IPS-20b (cell line): ENCODE data around the gene HSDL2.

Experiments
- H3K27ac ChIP-seq: one replicate; pipeline ENCODE4 v1.5.1; 2013; ENCODE audit warnings: low read length
- H3K27me3 ChIP-seq: 2 replicates; pipeline ENCODE4 v1.6.1; 2013; ENCODE audit warnings: mild to moderate bottlenecking, low read length, inconsistent platforms; ENCODE audit not compliant: insufficient read depth
- H3K36me3 ChIP-seq: 2 replicates; pipeline ENCODE4 v1.6.1; 2013; ENCODE audit warnings: low read depth, mild to moderate bottlenecking, inconsistent platforms, low read length, moderate library complexity; ENCODE audit not compliant: insufficient read depth
- H3K4me1 ChIP-seq: 2 replicates; pipeline ENCODE4 v1.6.1; 2013; ENCODE audit warnings: mild to moderate bottlenecking, control low read depth, inconsistent platforms, low read length, moderate library complexity; ENCODE audit not compliant: insufficient read depth
- H3K4me3 ChIP-seq: 2 replicates; pipeline ENCODE4 v1.5.1; 2013; ENCODE audit warnings: mild to moderate bottlenecking, low read length, inconsistent platforms
- H3K9ac ChIP-seq: 2 replicates; pipeline ENCODE4 v1.6.1; 2013; ENCODE audit warnings: low read depth, mild to moderate bottlenecking, inconsistent platforms, low read length, moderate library complexity
- H3K9me3 ChIP-seq: 2 replicates; pipeline ENCODE4 v1.6.1; 2013; ENCODE audit warnings: mild to moderate bottlenecking, low read depth, low read length, inconsistent platforms; ENCODE audit not compliant: insufficient read depth

The HSDL2 gene

DNA sequence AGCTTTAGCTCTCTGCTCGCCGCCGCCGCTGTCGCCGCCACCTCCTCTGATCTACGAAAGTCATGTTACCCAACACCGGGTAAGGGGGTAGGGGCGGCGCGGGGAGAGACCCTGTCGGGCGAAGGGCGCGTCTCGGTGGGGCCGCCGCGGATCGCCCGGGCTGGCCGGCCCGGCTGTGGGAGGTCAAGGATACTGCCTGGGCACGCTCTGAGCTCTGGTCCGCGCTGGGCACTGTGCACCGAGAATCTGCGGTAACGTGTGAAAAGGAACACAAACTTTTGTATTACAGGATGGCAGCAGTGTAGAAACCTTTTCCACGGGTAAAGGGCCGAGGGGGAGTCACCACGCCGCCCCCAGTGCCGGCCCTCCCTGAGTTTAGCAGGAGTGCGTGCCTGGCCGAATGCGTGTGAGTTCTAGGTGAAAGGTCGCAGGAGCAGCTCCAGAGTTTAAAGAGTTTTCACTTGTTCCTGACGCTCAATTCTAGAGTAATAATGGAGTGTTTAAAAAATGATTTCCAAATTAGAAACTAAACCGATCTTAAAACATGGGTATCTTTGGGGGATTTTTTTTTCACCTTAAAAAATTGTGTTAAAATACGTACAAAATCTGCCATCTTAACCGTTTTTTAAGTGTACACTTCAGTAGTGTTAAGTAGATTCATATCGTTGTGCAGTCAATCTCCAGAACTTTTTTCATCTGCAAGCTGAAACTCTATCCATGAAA is at the start of gene HSDL2:
Gene HSDL2 (plus strand): TSS at position 7 of the 723 bp plus-strand sequence. CDS start 56 bp downstream, at position 63.
- H3K36me3 ChIP-seq = no peaks in the 10 kb centered on the region
- no peaks in the 10 kb centered on the region for H3K9me3 ChIP-seq
- peaks cover 5% of the 10 kb centered on the region; the same call in 1 of the 2 replicates for H3K4me1 ChIP-seq
- peak within 1 kb of the TSS; percentile 94 for H3K9ac ChIP-seq
- H3K4me3 ChIP-seq = peak within 1 kb of the TSS; percentile 90
- peak within 1 kb of the TSS; percentile 75 for H3K27ac ChIP-seq
- no peaks in the 10 kb centered on the region for H3K27me3 ChIP-seq

DNA sequence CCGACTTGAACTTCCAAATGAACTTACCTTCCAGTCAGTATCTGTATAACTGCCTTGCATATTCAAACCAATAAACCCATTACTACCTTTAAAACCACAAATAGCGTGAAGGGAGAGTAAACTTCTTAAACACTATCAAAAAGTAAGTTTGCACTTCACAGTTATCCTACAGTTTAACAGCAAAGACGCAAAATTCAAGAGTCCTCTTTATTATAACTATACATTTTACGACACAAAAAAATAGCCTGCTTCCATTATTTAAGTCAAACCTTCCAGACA is 48.3 kb upstream of the HSDL2 start:
- peaks cover 10% of the 10 kb centered on the region; the same call in 1 of the 2 replicates for H3K4me1 ChIP-seq
- H3K27me3 ChIP-seq = no peaks in the 10 kb centered on the region
- H3K27ac ChIP-seq = no peak overlapping the region
- H3K4me3 ChIP-seq = peak overlapping the region; percentile 95
- H3K9ac ChIP-seq = peak overlapping the region; percentile 77; the same call in 1 of the 2 replicates
- no peaks in the 10 kb centered on the region for H3K36me3 ChIP-seq
- H3K9me3 ChIP-seq = no peaks in the 10 kb centered on the region

DNA sequence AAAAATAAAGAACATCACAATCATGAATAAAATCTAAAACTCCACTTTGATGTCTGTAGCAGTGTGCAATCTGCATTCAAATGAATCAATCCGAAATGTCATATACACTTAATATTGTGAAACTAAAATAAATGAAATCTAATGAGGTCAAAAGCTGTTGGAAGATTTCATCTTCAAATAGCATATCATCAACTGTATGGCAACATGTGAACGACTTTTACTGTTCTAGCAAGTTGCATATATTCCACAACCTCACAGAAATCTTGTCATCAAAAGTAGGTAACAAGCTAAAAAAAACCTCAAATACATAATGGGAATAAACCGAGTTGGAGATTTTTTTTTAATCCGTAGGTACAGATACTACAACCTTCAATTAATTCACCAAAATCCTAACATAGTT is 47.7 kb upstream of the HSDL2 start:
- Histone ChIP-seq H3K4me3 (peak overlapping the region; percentile 95), H3K36me3 (no peaks in the 10 kb centered on the region), H3K4me1 (peaks cover 10% of the 10 kb centered on the region; the same call in 1 of the 2 replicates), H3K27ac (no peak overlapping the region), H3K9me3 (no peaks in the 10 kb centered on the region), H3K27me3 (no peaks in the 10 kb centered on the region), H3K9ac (peak overlapping the region; percentile 77)

DNA sequence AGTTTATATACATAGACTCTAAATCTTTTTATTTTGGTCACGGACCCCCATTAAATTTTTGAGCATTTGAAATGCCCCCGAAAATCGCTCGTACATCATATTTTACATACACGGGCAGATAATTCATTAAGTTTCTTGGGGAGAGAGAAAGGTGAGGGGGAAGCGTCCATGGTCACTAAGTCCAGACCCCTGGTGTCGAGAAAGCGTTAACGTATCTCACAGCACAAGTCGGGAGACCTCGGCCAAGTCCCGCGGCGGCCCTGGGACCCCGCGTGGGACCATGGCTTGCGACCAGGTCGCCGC is 47.3 kb upstream of the HSDL2 start:
- Histone ChIP-seq H3K4me1 (peaks cover 10% of the 10 kb centered on the region; the same call in 1 of the 2 replicates), H3K27me3 (no peaks in the 10 kb centered on the region), H3K4me3 (peak overlapping the region; percentile 95), H3K36me3 (no peaks in the 10 kb centered on the region), H3K27ac (peak overlapping the region; percentile 63), H3K9me3 (no peaks in the 10 kb centered on the region), H3K9ac (peak overlapping the region; percentile 77)

DNA sequence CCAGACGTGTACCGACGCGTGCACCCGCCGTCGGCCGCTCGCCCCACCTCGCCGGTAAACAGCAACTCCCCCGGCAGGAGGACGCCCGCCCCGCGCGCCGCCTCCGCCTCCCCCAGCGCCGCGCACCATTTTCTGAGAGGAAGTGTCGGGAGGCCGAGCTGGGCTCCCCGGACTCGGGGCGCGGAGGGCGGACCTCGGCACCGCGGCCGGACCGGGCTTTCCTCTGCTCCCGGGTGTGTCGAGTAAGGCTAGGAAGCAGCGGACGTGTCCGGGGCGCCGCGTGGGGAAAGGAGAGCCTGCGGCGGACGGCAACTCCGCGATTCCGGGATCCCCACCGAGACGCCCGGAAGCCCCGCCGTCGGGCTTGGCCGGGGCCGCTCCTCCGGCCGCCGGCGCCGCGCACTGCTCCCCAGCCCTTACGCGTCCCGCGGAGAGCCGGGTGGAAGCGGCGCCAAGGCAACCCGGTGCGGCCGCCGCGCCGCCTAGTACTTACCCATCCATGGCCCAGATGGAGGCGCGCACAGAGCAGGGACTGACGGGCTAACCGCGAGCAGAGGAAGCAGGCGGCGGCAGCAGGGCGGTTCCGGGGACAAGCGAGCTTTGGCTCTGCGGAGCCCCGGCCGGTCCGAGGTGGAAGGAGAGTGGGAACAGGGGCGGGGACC is 46.8 kb upstream of the HSDL2 start, which contains the start of gene PTBP3:
Gene PTBP3 (minus strand): TSS at position 643 of the 662 bp plus-strand sequence. CDS start 35,754 bp downstream, outside the sequence.
- H3K9ac ChIP-seq = peak within 1 kb of the TSS; percentile 91
- H3K4me3 ChIP-seq = peak within 1 kb of the TSS; percentile 95

DNA sequence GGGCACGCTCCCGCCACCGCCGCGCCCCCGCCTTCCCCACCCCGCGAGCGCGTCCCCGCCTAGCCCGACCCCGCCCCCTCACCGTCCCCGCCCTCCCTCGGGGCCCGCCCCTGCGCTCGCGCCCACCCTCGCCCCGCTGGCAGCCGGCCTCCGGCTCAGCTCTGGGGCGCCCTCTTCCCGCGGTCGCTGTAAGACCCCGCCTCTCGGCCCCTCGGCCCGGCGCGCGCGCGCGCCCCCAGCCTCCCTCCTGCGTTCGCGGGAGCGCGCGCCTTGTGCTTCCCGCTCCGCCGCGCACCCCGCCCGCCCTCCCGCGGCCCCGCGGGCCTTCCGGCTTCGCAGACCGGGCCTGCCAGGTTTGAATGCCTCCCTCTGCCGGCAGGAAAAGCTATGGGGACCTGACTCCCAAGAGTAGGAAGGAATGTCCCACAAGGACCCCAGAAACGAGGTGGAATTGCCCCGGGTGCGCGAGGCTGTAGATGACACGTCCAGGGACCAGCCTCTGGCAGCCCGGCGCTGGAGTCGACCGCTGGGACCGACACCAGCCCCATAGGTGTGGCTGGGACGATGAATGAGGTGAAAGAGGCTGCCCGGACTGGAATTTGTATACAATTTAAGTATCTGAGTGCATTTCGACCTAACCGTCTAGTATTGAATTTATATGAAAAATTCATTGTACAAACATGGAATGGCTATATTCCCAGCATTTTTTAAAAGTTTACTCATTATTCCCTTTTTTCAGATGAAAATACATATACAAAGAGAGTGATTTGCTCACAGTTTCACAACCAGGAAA is 46.1 kb upstream of the HSDL2 start:
- no peaks in the 10 kb centered on the region for H3K27me3 ChIP-seq
- H3K4me1 ChIP-seq = peaks cover 10% of the 10 kb centered on the region; the same call in 1 of the 2 replicates
- H3K27ac ChIP-seq = no peak overlapping the region
- H3K4me3 ChIP-seq = peak overlapping the region; percentile 95
- H3K36me3 ChIP-seq = no peaks in the 10 kb centered on the region
- no peaks in the 10 kb centered on the region for H3K9me3 ChIP-seq
- H3K9ac ChIP-seq = peak overlapping the region; percentile 91

More for the DNA sequence above, 46.8 kb upstream of the HSDL2 start, which contains the start of gene PTBP3:
- H3K27me3 ChIP-seq = no peaks in the 10 kb centered on the region
- H3K27ac ChIP-seq = peak within 1 kb of the TSS; percentile 63
- peaks cover 10% of the 10 kb centered on the region; the same call in 1 of the 2 replicates for H3K4me1 ChIP-seq
- H3K9me3 ChIP-seq = no peaks in the 10 kb centered on the region
- no peaks in the 10 kb centered on the region for H3K36me3 ChIP-seq

DNA sequence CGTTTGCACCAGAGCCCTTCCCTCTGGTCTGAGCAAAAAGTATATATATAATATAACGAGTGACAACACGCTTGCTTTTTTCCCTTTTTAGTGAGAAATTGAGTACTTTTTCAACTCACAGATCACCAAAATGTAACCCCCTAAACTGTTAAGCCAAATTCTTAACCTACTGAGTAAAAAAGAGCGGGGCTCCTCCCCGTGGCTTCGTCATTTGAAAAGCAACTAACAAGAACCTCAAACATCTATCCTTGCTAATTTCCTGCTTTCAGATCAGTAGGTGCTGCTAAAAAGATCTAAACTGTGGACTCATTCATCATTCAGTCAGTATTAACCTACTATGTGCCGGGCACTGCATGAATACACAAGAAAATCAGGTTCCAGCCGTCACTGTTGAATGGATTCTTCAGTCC is 45.5 kb upstream of the HSDL2 start:
- H3K9me3 ChIP-seq = no peaks in the 10 kb centered on the region
- H3K4me3 ChIP-seq = peak overlapping the region; percentile 85
- H3K36me3 ChIP-seq = no peaks in the 10 kb centered on the region
- no peak overlapping the region for H3K27ac ChIP-seq
- peaks cover 10% of the 10 kb centered on the region; the same call in 1 of the 2 replicates for H3K4me1 ChIP-seq
- peak overlapping the region; percentile 91; the same call in 1 of the 2 replicates for H3K9ac ChIP-seq
- no peaks in the 10 kb centered on the region for H3K27me3 ChIP-seq

DNA sequence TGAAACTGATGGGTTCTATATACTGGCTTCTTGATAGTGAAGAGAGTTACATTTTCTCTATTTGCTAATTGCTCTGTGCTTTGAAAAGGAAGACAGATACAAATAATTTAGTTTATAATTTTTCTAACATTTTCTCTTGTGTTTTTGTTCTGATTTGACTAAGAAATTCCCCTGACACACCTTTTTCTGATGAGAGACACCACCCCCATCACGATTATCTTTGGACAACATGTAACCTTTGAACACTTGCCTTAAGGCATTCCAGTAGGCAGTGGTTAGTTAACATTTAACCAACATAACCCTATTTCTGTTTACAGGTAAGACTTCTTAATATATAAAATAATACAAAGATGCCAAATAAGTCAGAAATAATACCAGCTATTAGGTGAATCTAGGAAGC is 42.4 kb upstream of the HSDL2 start:
- no peak overlapping the region for H3K4me3 ChIP-seq
- H3K27ac ChIP-seq = no peak overlapping the region
- H3K4me1 ChIP-seq = no peaks in the 10 kb centered on the region; the same call in 1 of the 2 replicates

DNA sequence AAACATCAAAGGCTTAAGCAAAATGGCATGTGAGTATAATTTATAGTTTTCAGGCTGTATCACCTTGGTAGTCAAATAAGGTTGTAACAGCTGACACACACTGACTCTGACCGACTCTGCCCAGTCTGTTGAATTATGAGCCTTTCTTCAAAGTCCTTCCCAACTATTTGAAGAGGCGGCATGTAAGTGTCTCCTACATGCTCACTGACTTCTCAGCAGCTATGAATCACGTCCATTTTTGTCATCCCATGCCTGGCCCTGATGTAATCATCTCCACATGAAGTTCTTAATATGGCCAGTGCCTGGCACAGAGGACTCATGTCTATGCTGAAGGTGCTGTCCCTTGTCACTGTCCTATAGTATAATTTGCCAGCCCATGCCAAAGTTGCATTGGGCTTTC is 41.3 kb upstream of the HSDL2 start:
- no peak overlapping the region for H3K4me3 ChIP-seq
- H3K9me3 ChIP-seq = no peaks in the 10 kb centered on the region
- H3K4me1 ChIP-seq = no peaks in the 10 kb centered on the region; the same call in 1 of the 2 replicates

More for the DNA sequence above, 42.4 kb upstream of the HSDL2 start:
- Histone ChIP-seq H3K27me3 (no peaks in the 10 kb centered on the region), H3K9ac (no peak overlapping the region), H3K36me3 (no peaks in the 10 kb centered on the region), H3K9me3 (no peaks in the 10 kb centered on the region)

DNA sequence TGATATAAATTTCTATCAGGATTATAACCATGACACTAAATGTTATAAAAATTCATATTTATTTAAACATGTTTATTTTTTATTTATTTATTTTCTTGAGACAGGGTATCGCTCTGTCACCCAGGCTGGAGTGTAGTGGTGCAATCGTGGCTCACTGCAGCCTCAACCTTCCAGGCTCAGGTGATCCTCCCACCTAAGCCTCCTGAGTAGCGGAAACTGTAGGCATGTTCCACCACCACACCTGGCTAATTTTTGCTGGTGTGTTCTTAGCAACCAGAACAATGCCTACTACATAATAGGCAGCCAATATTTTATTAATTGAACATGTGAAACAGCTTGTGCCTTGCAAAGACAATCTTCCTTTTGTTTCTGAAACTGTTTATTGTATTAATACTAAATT is 40.0 kb upstream of the HSDL2 start:
- Histone ChIP-seq H3K4me3 (no peak overlapping the region), H3K9me3 (no peaks in the 10 kb centered on the region)

More for the DNA sequence above, 41.3 kb upstream of the HSDL2 start:
- Histone ChIP-seq H3K36me3 (no peaks in the 10 kb centered on the region), H3K9ac (no peak overlapping the region), H3K27me3 (no peaks in the 10 kb centered on the region), H3K27ac (no peak overlapping the region)

DNA sequence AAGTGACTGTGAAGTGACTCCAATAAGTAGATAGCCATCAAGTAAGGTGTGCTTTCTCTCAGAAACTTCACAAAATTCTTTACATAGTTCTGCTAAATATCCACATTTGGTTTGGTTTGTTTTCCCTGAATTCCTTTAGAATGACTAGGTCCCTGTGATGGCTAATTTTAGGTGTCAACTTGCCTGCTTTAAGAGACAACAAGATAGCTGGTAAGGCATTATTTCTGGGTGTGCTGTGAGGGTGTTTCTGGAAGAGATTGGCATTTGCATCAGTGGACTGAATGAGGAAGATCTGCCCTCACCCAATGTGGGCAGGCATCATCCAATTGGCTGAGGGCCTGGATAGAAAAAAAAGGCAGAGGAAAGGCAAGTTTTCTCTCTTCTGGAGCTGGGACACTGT is 38.2 kb upstream of the HSDL2 start:
- Histone ChIP-seq H3K36me3 (no peaks in the 10 kb centered on the region), H3K27ac (no peak overlapping the region), H3K4me3 (no peak overlapping the region), H3K27me3 (no peaks in the 10 kb centered on the region), H3K4me1 (no peaks in the 10 kb centered on the region; the same call in 1 of the 2 replicates), H3K9me3 (no peaks in the 10 kb centered on the region), H3K9ac (no peak overlapping the region)

More for the DNA sequence above, 40.0 kb upstream of the HSDL2 start:
- Histone ChIP-seq H3K27me3 (no peaks in the 10 kb centered on the region), H3K4me1 (no peaks in the 10 kb centered on the region; the same call in 1 of the 2 replicates), H3K9ac (no peak overlapping the region), H3K36me3 (no peaks in the 10 kb centered on the region), H3K27ac (no peak overlapping the region)
